IMR-90 (cell line): ENCODE results near the gene LYPD6B. TPM values are rescaled to one million over a fixed set of nuclear protein-coding genes. Genes with fewer than 3 reads are reported as not detected.

Experiments used
- ATAC-seq: fragments of 200-7000 bp; cut with Tn5 transposase; 2 replicates; pipeline ENCODE4 v1.9.1; 2020; ENCODE audit warnings: low read depth, mild to moderate bottlenecking, moderate library complexity
- BruUV-seq: library from RNA; stranded (reverse); fragments of 400-500 nt; replicated peaks from 2 replicates; lab custom pipeline; 2021; lab: Mats Ljungman, UMichigan
- CTCF ChIA-PET: fragments of 300-600 bp; formaldehyde crosslinking; extraction: SDS; loops from one replicate; lab custom pipeline; 2021; ENCODE audit warnings: antibody characterized with exemption; lab: Yijun Ruan, JAX
- POLR2A ChIA-PET: fragments of 300-600 bp; sonication (Branson Sonifier 250); formaldehyde crosslinking; loops from one replicate; lab custom pipeline; 2022; ENCODE audit warnings: antibody characterized with exemption; ENCODE audit not compliant: unreplicated experiment; lab: Charles Lee
- DNase-seq: peaks from one replicate; pipeline ENCODE4 v3.0.0; 2013
- H2AFZ ChIP-seq: replicated peaks from 2 replicates; pipeline ENCODE3; 2013; ENCODE audit warnings: low read length, mild to moderate bottlenecking; ENCODE audit not compliant: poor library complexity
- H2AK5ac ChIP-seq: 2 replicates; pipeline ENCODE4 v1.6.1; 2013; ENCODE audit warnings: low read depth, low read length, inconsistent platforms
- H2AK9ac ChIP-seq: replicated peaks from 2 replicates; pipeline ENCODE3; 2013; ENCODE audit warnings: mild to moderate bottlenecking, low read depth, low read length, moderate library complexity; ENCODE audit not compliant: poor library complexity
- H2BK120ac ChIP-seq: 2 replicates; pipeline ENCODE4 v1.6.1; 2013; ENCODE audit warnings: low read depth, low read length, inconsistent platforms
- H2BK15ac ChIP-seq: 3 replicates; pipeline ENCODE4 v1.6.1; 2013; ENCODE audit warnings: low read depth, low read length, inconsistent platforms
- H2BK20ac ChIP-seq: 2 replicates; pipeline ENCODE4 v1.6.1; 2013; ENCODE audit warnings: low read depth, mild to moderate bottlenecking, inconsistent platforms, low read length, moderate library complexity
- H2BK5ac ChIP-seq: 2 replicates; pipeline ENCODE4 v1.6.1; 2013; ENCODE audit warnings: mild to moderate bottlenecking, low read depth, low read length, inconsistent platforms; ENCODE audit not compliant: poor library complexity, severe bottlenecking
- H3K14ac ChIP-seq: replicated peaks from 2 replicates; pipeline ENCODE4 v1.6.1; 2013; ENCODE audit warnings: low read depth, low read length, inconsistent platforms
- H3K18ac ChIP-seq: 2 replicates; pipeline ENCODE4 v1.6.1; 2013; ENCODE audit warnings: low read depth, low read length, control low read depth
- H3K23ac ChIP-seq: 2 replicates; pipeline ENCODE4 v1.6.1; 2013; ENCODE audit warnings: low read depth, low read length, inconsistent platforms
- H3K27ac ChIP-seq: 2 replicates; pipeline ENCODE4 v1.5.1; 2013; ENCODE audit warnings: mild to moderate bottlenecking, control low read depth, low read length; ENCODE audit not compliant: insufficient read depth
- H3K27me3 ChIP-seq: 2 replicates; pipeline ENCODE4 v1.6.1; 2013; ENCODE audit warnings: low read length; ENCODE audit not compliant: control insufficient read depth, insufficient read depth
- H3K36me3 ChIP-seq: 2 replicates; pipeline ENCODE4 v1.6.1; 2013; ENCODE audit warnings: low read length, mixed read lengths; ENCODE audit not compliant: control insufficient read depth, insufficient read depth
- H3K4ac ChIP-seq: 2 replicates; pipeline ENCODE4 v1.6.1; 2013; ENCODE audit warnings: low read depth, low read length, inconsistent platforms
- H3K4me1 ChIP-seq: 2 replicates; pipeline ENCODE4 v1.6.1; 2013; ENCODE audit warnings: low read length, mixed read lengths; ENCODE audit not compliant: control insufficient read depth, insufficient read depth
- H3K4me2 ChIP-seq: 2 replicates; pipeline ENCODE4 v1.6.1; 2013; ENCODE audit warnings: low read depth, mild to moderate bottlenecking, control low read depth, low read length, moderate library complexity
- H3K4me3 ChIP-seq: 2 replicates; pipeline ENCODE4 v1.5.1; 2013; ENCODE audit warnings: low read depth, mild to moderate bottlenecking, control low read depth, low read length, moderate library complexity; ENCODE audit not compliant: insufficient read depth
- H3K56ac ChIP-seq: 2 replicates; pipeline ENCODE4 v1.6.1; 2013; ENCODE audit warnings: low read length, inconsistent platforms; ENCODE audit not compliant: insufficient read depth; ENCODE audit errors: extremely low read depth
- H3K79me1 ChIP-seq, 2 experiments: 2 replicates each; pipeline ENCODE4 v1.6.1; 2013; ENCODE audit warnings: low read length in 2 of 2, inconsistent platforms in 1 of 2, low read depth in 1 of 2
- H3K9ac ChIP-seq: 2 replicates; pipeline ENCODE4 v1.6.1; 2013; ENCODE audit warnings: low read depth, low read length, control low read depth
- H3K9me1 ChIP-seq: 2 replicates; pipeline ENCODE4 v1.6.1; 2013; ENCODE audit warnings: low read length, inconsistent platforms; ENCODE audit not compliant: insufficient read depth
- H3K9me3 ChIP-seq: 2 replicates; pipeline ENCODE4 v1.6.1; 2013; ENCODE audit warnings: low read length; ENCODE audit not compliant: control insufficient read depth, insufficient read depth
- H4K20me1 ChIP-seq: 2 replicates; pipeline ENCODE4 v1.6.1; 2013; ENCODE audit warnings: low read length, inconsistent platforms; ENCODE audit not compliant: insufficient read depth
- H4K5ac ChIP-seq: 2 replicates; pipeline ENCODE4 v1.6.1; 2013; ENCODE audit warnings: mild to moderate bottlenecking, low read depth, low read length, control low read depth
- H4K8ac ChIP-seq, 2 experiments: 2 replicates each; pipeline ENCODE4 v1.6.1; 2013; ENCODE audit warnings: low read depth in 2 of 2, low read length in 2 of 2, control low read depth in 1 of 2, inconsistent platforms in 1 of 2
- H4K91ac ChIP-seq: 2 replicates; pipeline ENCODE4 v1.6.1; 2013; ENCODE audit warnings: low read depth, low read length, inconsistent platforms; ENCODE audit not compliant: insufficient read depth
- BHLHE40 ChIP-seq: fragments of 150-350 bp; IDR thresholded peaks from 2 replicates; pipeline ENCODE4 v1.6.1; 2016; ENCODE audit warnings: mild to moderate bottlenecking, low read depth, low read length
- CEBPB ChIP-seq: IDR thresholded peaks from 2 replicates; pipeline ENCODE4 v1.6.1; 2012; ENCODE audit warnings: low read depth, low read length, improper control_type of control experiment
- RAD21 ChIP-seq: IDR thresholded peaks from 2 replicates; pipeline ENCODE4 v1.6.1; 2012; ENCODE audit warnings: low read length, improper control_type of control experiment
- WGBS, 2 experiments: methylation state at CpG; one replicate each; pipeline versions ENCODE4 v1.1.5 to v1.1.7; 2013; ENCODE audit warnings: missing lambda C conversion rate in 2 of 2; ENCODE audit not compliant: insufficient read length in 1 of 2; ENCODE audit errors: extremely low coverage in 2 of 2; 5-methylcytosine and 5-hydroxymethylcytosine counted together
- dilution Hi-C: fragments of 300-500 bp; cut with HindIII; formaldehyde crosslinking; loops from one replicate; pipeline ENCODE4 v1.14.3; 2018; ENCODE audit warnings: low sequenced_read_pairs; ENCODE audit not compliant: unreplicated experiment
- in situ Hi-C: fragments of 300-500 bp; cut with MboI; formaldehyde crosslinking; loops from 3 replicates; pipeline ENCODE4 v1.14.3; 2019; ENCODE audit warnings: low sequenced_read_pairs, inconsistent platforms, mixed read lengths
- intact Hi-C: fragments of 100-400 bp; cut with micrococcal nuclease; formaldehyde crosslinking; loops from 2 replicates; pipeline ENCODE4 v1.10.0; 2022
- polyA plus RNA-seq, 3 experiments: library from polyadenylated mRNA; depleted of rRNA; stranded (reverse); fragments of >200 nt; gene quantifications; 2 replicates each; pipeline ENCODE4 v1.2.3, GENCODE V29; 2012; ENCODE audit warnings: low replicate concordance in 1 of 3
- total RNA-seq: library from RNA; depleted of rRNA; stranded (reverse); fragments of >200 nt; gene quantifications from 2 replicates; pipeline ENCODE4 v1.2.3, GENCODE V29; 2012

The LYPD6B gene
- total and polyA plus RNA-seq, 2 of the 4 experiments (the other 2 are of a cell fraction): 0.05 TPM; not detected in 1

DNA sequence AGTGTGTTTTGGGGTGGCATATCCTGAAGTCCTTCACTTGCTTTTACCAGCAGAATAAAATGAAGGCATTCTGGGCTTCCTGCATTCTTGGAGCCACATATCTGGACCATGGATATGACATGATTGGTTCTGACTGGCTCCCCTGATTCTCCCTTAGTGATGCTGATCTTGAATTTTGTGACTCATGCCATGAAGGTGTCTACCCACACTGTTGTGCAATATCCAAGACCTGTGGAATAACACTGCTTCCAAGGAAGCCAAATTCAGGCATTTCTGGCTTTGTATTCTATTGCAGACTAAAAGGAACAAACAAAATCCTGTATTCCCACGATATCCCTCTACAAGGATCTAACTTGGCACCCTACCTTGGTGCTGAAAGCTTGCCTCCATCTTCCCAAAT is 125.8 kb downstream of the LYPD6B start:
- H3K27ac ChIP-seq: no peak overlapping the region
- H3K56ac ChIP-seq: no peak overlapping the region
- no peak for TF ChIP-seq BHLHE40
- no peak for TF ChIP-seq RAD21
- peak; percentile 58 for TF ChIP-seq CEBPB
- H3K14ac ChIP-seq: no peak overlapping the region
- no peak overlapping the region for H2AFZ ChIP-seq
- H2BK120ac ChIP-seq: no peak overlapping the region
- no peak overlapping the region for H3K4me3 ChIP-seq
- H4K20me1 ChIP-seq: no peaks in the 10 kb centered on the region
- H4K91ac ChIP-seq: no peak overlapping the region
- H2AK9ac ChIP-seq: no peak overlapping the region
- dilution Hi-C loops: no loop called here
- H3K18ac ChIP-seq: no peak overlapping the region
- ChIA-PET POLR2A (no interaction called here), CTCF (no interaction called here)
- H2BK15ac ChIP-seq: no peak overlapping the region
- no peak overlapping the region for H3K4ac ChIP-seq
- intact Hi-C loops: no loop called here
- no peak overlapping the region for H3K4me2 ChIP-seq
- H3K9me1 ChIP-seq: no peaks in the 10 kb centered on the region
- no peaks in the 10 kb centered on the region for H3K4me1 ChIP-seq
- H4K5ac ChIP-seq: no peak overlapping the region
- H3K9me3 ChIP-seq: no peaks in the 10 kb centered on the region
- no peak overlapping the region for H4K8ac ChIP-seq
- no CpG with 5 or more reads among the region's 1 CpG for WGBS, 2 experiments
- BruUV-seq: no TSS peak
- H2BK5ac ChIP-seq: no peak overlapping the region
- no peak for DNase-seq
- no peak overlapping the region for H3K9ac ChIP-seq
- in situ Hi-C loops: no loop called here
- H2AK5ac ChIP-seq: no peak overlapping the region
- H3K27me3 ChIP-seq: no peaks in the 10 kb centered on the region
- no peak for ATAC-seq
- H3K23ac ChIP-seq: no peak overlapping the region
- no peaks in the 10 kb centered on the region for H3K79me1 ChIP-seq
- H3K36me3 ChIP-seq: no peaks in the 10 kb centered on the region
- no peak overlapping the region for H2BK20ac ChIP-seq
